Uterus (tissue), 4 donors: Measurements from ENCODE around the gene APOA1. TPM values are rescaled to one million over a fixed set of nuclear protein-coding genes. Genes with fewer than 3 reads are reported as not detected.

Experiments
- DNase-seq, 2 donors: peaks; one replicate each; pipeline ENCODE4 v3.0.0-alpha.2; 2019 to 2020
- H3K27ac ChIP-seq, 2 donors: fragments of 200-600 bp; sonication (generic); 1 replicate in 1 of 2; 2 replicates in 1 of 2; pipeline ENCODE4 v1.5.1; 2016 to 2018
- H3K27me3 ChIP-seq, 2 donors: fragments of 200-600 bp; sonication (generic); one replicate each; pipeline ENCODE4 v1.5.1; 2018 to 2019; ENCODE audit warnings: control low read depth in 1 of 2
- H3K36me3 ChIP-seq, 2 donors: fragments of 200-600 bp; sonication (generic); one replicate each; pipeline ENCODE4 v1.5.1; 2019; ENCODE audit warnings: control low read depth in 1 of 2
- H3K4me1 ChIP-seq, 2 donors: fragments of 200-600 bp; sonication (generic); one replicate each; pipeline ENCODE4 v1.5.1; 2018 to 2019; ENCODE audit warnings: control low read depth in 1 of 2
- H3K4me3 ChIP-seq, 2 donors: fragments of 200-600 bp; sonication (generic); 1 replicate in 1 of 2; 2 replicates in 1 of 2; pipeline ENCODE4 v1.5.1; 2018 to 2019; ENCODE audit warnings: mild to moderate bottlenecking in 1 of 2
- H3K9me3 ChIP-seq, 2 donors: fragments of 200-600 bp; sonication (generic); one replicate each; pipeline ENCODE4 v1.5.1; 2019; ENCODE audit warnings: control low read depth in 1 of 2
- CTCF ChIP-seq, 4 experiments: fragments of 200-600 bp in 2 of 4; fragments of 450-650 bp in 2 of 4; sonication (generic) in 2 of 4; IDR thresholded peaks; one replicate each; pipeline ENCODE4 v1.5.1; 2016 to 2019; ENCODE audit warnings: antibody characterized with exemption in 4 of 4, mild to moderate bottlenecking in 2 of 4, moderate library complexity in 1 of 4
- POLR2A ChIP-seq, 2 donors: fragments of 450-650 bp; IDR thresholded peaks; one replicate each; pipeline ENCODE4 v1.6.1; 2016; ENCODE audit warnings: antibody characterized with exemption in 2 of 2, mild to moderate bottlenecking in 1 of 2, moderate library complexity in 1 of 2
- intact Hi-C: fragments of 100-400 bp; cut with DNase I; formaldehyde crosslinking; loops from one replicate; pipeline ENCODE4 v1.15.1; 2023; ENCODE audit warnings: low total_unique reads
- total RNA-seq, 4 donors: library from RNA; depleted of rRNA in 3 of 4; stranded (reverse); fragments of >200 nt in 3 of 4; gene quantifications; one replicate each; pipeline versions ENCODE4 v1.1.0 to v1.2.4, GENCODE V29; 2014 to 2023
- donor health status: DM: yes; HTN: yes; CAD: no.

The APOA1 gene
- total RNA-seq, 4 donors from 2014 or later: 2.2 to 3.5 TPM; not detected in 2

- no peak overlapping the region for H3K4me3 ChIP-seq
- no peaks in the 10 kb centered on the region for H3K9me3 ChIP-seq
- H3K27ac ChIP-seq: no peak overlapping the region
- TF ChIP-seq POLR2A (IDR thresholded peaks at IDR 0.05) (no peak), CTCF (IDR thresholded peaks at IDR 0.05) (no peak)
- no peaks in the 10 kb centered on the region for H3K4me1 ChIP-seq
- intact Hi-C loops: no loop called here
- H3K27me3 ChIP-seq: no peaks in the 10 kb centered on the region
- no peak for DNase-seq
- no peaks in the 10 kb centered on the region for H3K36me3 ChIP-seq
These were observed 29.5 kb upstream of the APOA1 start for GRCh38 chr11:116866804-116867455.

GRCh38 chr11:116865696-116866095 is 28.3 kb upstream of the APOA1 start:
- H3K36me3 ChIP-seq: no peaks in the 10 kb centered on the region

DNA sequence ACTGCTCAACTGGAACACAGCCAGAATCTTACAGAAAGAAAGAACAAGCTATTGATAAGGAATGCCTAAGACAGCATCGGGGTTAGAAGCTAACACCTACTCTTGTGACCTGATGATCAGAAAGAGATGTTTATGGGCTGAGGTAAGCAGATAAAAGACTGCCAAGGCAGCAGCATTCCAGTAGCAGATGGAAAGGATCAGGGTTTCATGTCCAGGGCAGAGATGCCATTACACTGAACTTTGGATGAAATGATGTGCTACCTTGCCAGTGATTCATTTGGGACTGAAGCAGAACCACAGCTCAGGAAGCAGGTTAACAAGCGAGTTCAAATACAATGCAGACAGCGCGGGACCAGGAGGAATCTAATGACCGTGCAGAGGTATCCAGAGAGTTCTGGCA is 27.1 kb upstream of the APOA1 start:
- Histone ChIP-seq H3K27ac (no peak overlapping the region), H3K27me3 (no peaks in the 10 kb centered on the region), H3K4me3 (no peak overlapping the region), H3K9me3 (no peaks in the 10 kb centered on the region), H3K4me1 (no peaks in the 10 kb centered on the region), H3K36me3 (no peaks in the 10 kb centered on the region)
- intact Hi-C loops: no loop called here
- no peak for DNase-seq
- TF ChIP-seq POLR2A (IDR thresholded peaks at IDR 0.05) (no peak), CTCF (IDR thresholded peaks at IDR 0.05) (no peak)

More at GRCh38 chr11:116865696-116866095, 28.3 kb upstream of the APOA1 start:
- TF ChIP-seq CTCF (IDR thresholded peaks at IDR 0.05): no peak
- TF ChIP-seq POLR2A (IDR thresholded peaks at IDR 0.05): no peak
- no peak overlapping the region for H3K27ac ChIP-seq
- intact Hi-C loops: no loop called here
- no peaks in the 10 kb centered on the region for H3K27me3 ChIP-seq
- DNase-seq: no peak
- no peaks in the 10 kb centered on the region for H3K4me1 ChIP-seq
- no peaks in the 10 kb centered on the region for H3K9me3 ChIP-seq
- no peak overlapping the region for H3K4me3 ChIP-seq

DNA sequence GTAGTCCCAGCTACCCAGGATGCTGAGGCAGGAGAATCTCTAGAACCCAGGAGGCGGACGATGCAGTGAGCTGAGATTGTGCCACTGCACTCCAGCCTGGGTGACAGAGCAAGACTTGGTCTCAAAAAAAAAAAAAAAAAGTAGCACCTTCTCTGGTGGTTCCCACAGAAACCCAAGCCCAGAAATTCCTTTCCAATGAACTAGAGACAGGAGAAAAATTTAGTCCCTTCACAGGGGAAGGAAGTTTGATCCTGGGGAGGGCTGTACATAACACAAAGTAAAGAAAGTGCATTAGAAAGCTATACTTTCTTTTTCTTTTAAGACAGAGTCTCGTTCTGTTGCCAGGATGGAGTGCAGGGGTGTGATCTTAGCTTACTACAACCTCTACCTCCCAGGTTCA is 25.5 kb upstream of the APOA1 start:
- Histone ChIP-seq H3K36me3 (no peaks in the 10 kb centered on the region), H3K27me3 (no peaks in the 10 kb centered on the region), H3K27ac (no peak overlapping the region), H3K4me1 (no peaks in the 10 kb centered on the region), H3K9me3 (no peaks in the 10 kb centered on the region), H3K4me3 (no peak overlapping the region)
- no peak for DNase-seq
- TF ChIP-seq POLR2A (IDR thresholded peaks at IDR 0.05) (no peak), CTCF (IDR thresholded peaks at IDR 0.05) (no peak)
- intact Hi-C loops: no loop called here

- no peaks in the 10 kb centered on the region for H3K36me3 ChIP-seq
- TF ChIP-seq POLR2A (IDR thresholded peaks at IDR 0.05) (no peak), CTCF (IDR thresholded peaks at IDR 0.05) (no peak)
- intact Hi-C loops: no loop called here
- H3K27me3 ChIP-seq: no peaks in the 10 kb centered on the region
- no peaks in the 10 kb centered on the region for H3K4me1 ChIP-seq
- H3K27ac ChIP-seq: no peak overlapping the region
- H3K9me3 ChIP-seq: no peaks in the 10 kb centered on the region
- no peak overlapping the region for H3K4me3 ChIP-seq
- DNase-seq: no peak
These were observed 24.8 kb upstream of the APOA1 start for GRCh38 chr11:116862185-116862584.
